Measurements from ENCODE around the gene TASL.
"Not testable (repeated sequence)": the region's sequence is repeated elsewhere in the genome, so short reads cannot be mapped to it uniquely, and the experiment has no call there.

TASL gene

GRCh38 chrX:30577362-30577991 lies at the start of gene TASL:
Gene TASL (minus strand): TSS chrX:30577766. CDS start chrX:30560355, 17,411 bp downstream.
- no peak for DNase-seq (ENCODE audit: low read depth, low spot score)

GRCh38 chrX:30626402-30626801 lies 48.8 kb upstream of the TASL start:
- DNase-seq (ENCODE audit: low read depth, low spot score): no peak

GRCh38 chrX:30622361-30622760 lies 44.8 kb upstream of the TASL start:
- no peak for DNase-seq (ENCODE audit: low read depth, low spot score)

- no peak for DNase-seq (ENCODE audit: low read depth, low spot score)
These were observed 43.5 kb upstream of the TASL start for GRCh38 chrX:30620980-30621618.

- DNase-seq (ENCODE audit: low read depth, low spot score): no peak
These were observed 42.6 kb upstream of the TASL start for GRCh38 chrX:30620125-30620524.

- DNase-seq (ENCODE audit: low read depth, low spot score): no peak
These were observed 40.7 kb upstream of the TASL start for GRCh38 chrX:30618160-30618765.

- DNase-seq (ENCODE audit: low read depth, low spot score): no peak
These were observed 37.7 kb upstream of the TASL start for GRCh38 chrX:30615229-30615628.

- no peak for DNase-seq (ENCODE audit: low read depth, low spot score)
These were observed 36.2 kb upstream of the TASL start for GRCh38 chrX:30613721-30614120.

- no peak for DNase-seq (ENCODE audit: low read depth, low spot score)
These were observed 34.7 kb upstream of the TASL start for GRCh38 chrX:30612250-30612655.

- no peak for DNase-seq (ENCODE audit: low read depth, low spot score)
These were observed 32.5 kb upstream of the TASL start for GRCh38 chrX:30610026-30610425.

- DNase-seq (ENCODE audit: low read depth, low spot score): no peak
These were observed 29.6 kb upstream of the TASL start for GRCh38 chrX:30607155-30607554.

GRCh38 chrX:30600269-30601176 lies 23.0 kb upstream of the TASL start:
- not testable (repeated sequence) for DNase-seq (ENCODE audit: low read depth, low spot score)

GRCh38 chrX:30597216-30598012 lies 19.8 kb upstream of the TASL start:
- no peak for DNase-seq (ENCODE audit: low read depth, low spot score)

GRCh38 chrX:30593440-30594200 lies 16.1 kb upstream of the TASL start:
- DNase-seq (ENCODE audit: low read depth, low spot score): no peak

- DNase-seq (ENCODE audit: low read depth, low spot score): no peak
These were observed 15.3 kb upstream of the TASL start for GRCh38 chrX:30592831-30593230.

- DNase-seq (ENCODE audit: low read depth, low spot score): no peak
These were observed 12.8 kb upstream of the TASL start for GRCh38 chrX:30590368-30590767.

- DNase-seq (ENCODE audit: low read depth, low spot score): no peak
These were observed 11.8 kb upstream of the TASL start for GRCh38 chrX:30589146-30589888.

GRCh38 chrX:30586516-30586915 lies 8.9 kb upstream of the TASL start:
- DNase-seq (ENCODE audit: low read depth, low spot score): no peak

- DNase-seq (ENCODE audit: low read depth, low spot score): no peak
These were observed 5.1 kb upstream of the TASL start for GRCh38 chrX:30582664-30583063.

GRCh38 chrX:30580641-30581040 lies 3.1 kb upstream of the TASL start:
- DNase-seq (ENCODE audit: low read depth, low spot score): no peak

Data from activated CD4-positive, CD25-positive, alpha-beta regulatory T cell treated with anti-CD3 and anti-CD28 coated beads, Interleukin-2, amount 50 U/mL, for 16 hours (primary cell).